ENCODE results near the gene MBD2.

DNA sequence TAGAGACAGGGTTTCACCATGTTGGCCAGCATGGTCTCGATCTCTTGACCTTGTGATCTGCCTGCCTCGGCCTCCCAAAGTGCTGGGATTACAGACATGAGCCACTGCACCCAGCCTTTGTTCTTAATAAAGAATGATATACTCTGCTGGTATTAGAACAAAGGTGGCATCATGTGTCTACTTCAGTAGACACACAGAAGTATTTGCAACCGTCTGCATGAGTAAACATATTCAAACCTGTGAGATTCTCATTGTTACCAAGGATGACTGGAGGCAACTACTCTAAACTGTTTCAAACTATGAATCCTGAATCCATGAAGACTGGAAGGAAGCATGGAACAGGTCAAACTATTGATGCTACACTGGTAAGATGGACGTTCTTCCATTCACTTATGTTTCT lies 32.1 kb downstream of the MBD2 start:
- TF ChIP-seq, protein P1, sequence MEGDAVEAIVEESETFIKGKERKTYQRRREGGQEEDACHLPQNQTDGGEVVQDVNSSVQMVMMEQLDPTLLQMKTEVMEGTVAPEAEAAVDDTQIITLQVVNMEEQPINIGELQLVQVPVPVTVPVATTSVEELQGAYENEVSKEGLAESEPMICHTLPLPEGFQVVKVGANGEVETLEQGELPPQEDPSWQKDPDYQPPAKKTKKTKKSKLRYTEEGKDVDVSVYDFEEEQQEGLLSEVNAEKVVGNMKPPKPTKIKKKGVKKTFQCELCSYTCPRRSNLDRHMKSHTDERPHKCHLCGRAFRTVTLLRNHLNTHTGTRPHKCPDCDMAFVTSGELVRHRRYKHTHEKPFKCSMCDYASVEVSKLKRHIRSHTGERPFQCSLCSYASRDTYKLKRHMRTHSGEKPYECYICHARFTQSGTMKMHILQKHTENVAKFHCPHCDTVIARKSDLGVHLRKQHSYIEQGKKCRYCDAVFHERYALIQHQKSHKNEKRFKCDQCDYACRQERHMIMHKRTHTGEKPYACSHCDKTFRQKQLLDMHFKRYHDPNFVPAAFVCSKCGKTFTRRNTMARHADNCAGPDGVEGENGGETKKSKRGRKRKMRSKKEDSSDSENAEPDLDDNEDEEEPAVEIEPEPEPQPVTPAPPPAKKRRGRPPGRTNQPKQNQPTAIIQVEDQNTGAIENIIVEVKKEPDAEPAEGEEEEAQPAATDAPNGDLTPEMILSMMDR (IDR thresholded peaks at IDR 0.05), result no peak
- TF ChIP-seq POLR2AphosphoS5 (IDR thresholded peaks at IDR 0.05; ENCODE audit: low read depth, low read length), result no peak
